Ecto neural progenitor cell (in vitro differentiated cells): Measurements from ENCODE around the gene SSBP3.
A peak's percentile ranks its signal among the peaks of the same experiment; 100 is the strongest.

Experiments used
- DNase-seq: peaks from one replicate; pipeline ENCODE4 v3.0.0-alpha.2; 2018; ENCODE audit warnings: low spot score

The SSBP3 gene

GRCh38 chr1:54284781-54285529, 121.2 kb downstream of the SSBP3 start:
- no peak for DNase-seq

GRCh38 chr1:54283635-54284385, 122.4 kb downstream of the SSBP3 start:
- no peak for DNase-seq

GRCh38 chr1:54282101-54282847, 123.9 kb downstream of the SSBP3 start:
- DNase-seq: no peak

GRCh38 chr1:54280651-54281050, 125.5 kb downstream of the SSBP3 start:
- DNase-seq: no peak

- no peak for DNase-seq
Measured at GRCh38 chr1:54279457-54279856, 126.7 kb downstream of the SSBP3 start.

- DNase-seq: no peak
Measured at GRCh38 chr1:54278941-54279422, 127.2 kb downstream of the SSBP3 start.

GRCh38 chr1:54277451-54278341, 128.5 kb downstream of the SSBP3 start:
- DNase-seq: no peak

GRCh38 chr1:54276617-54277450, 129.4 kb downstream of the SSBP3 start:
- DNase-seq: no peak

GRCh38 chr1:54275349-54275748, 130.8 kb downstream of the SSBP3 start:
- no peak for DNase-seq

- no peak for DNase-seq
Measured at GRCh38 chr1:54274881-54275280, 131.3 kb downstream of the SSBP3 start.

- DNase-seq: no peak
Measured at GRCh38 chr1:54274448-54274847, 131.7 kb downstream of the SSBP3 start.

GRCh38 chr1:54273795-54274163, 132.4 kb downstream of the SSBP3 start:
- peak; percentile 67 for DNase-seq

- peak; percentile 76 for DNase-seq
Measured at GRCh38 chr1:54273092-54273794, 133.0 kb downstream of the SSBP3 start.

- DNase-seq: no peak
Measured at GRCh38 chr1:54272772-54273091, 133.5 kb downstream of the SSBP3 start.

GRCh38 chr1:54272134-54272533, 134.1 kb downstream of the SSBP3 start:
- no peak for DNase-seq

GRCh38 chr1:54271341-54271740, 134.9 kb downstream of the SSBP3 start:
- DNase-seq: no peak

- no peak for DNase-seq
Measured at GRCh38 chr1:54270543-54270942, 135.7 kb downstream of the SSBP3 start.

- DNase-seq: no peak
Measured at GRCh38 chr1:54268762-54269297, 137.4 kb downstream of the SSBP3 start.

GRCh38 chr1:54267815-54268761, 138.1 kb downstream of the SSBP3 start:
- no peak for DNase-seq
